Measurements from ENCODE around the gene HOXA7. TPM values are rescaled to one million over a fixed set of nuclear protein-coding genes. Genes with fewer than 3 reads are reported as not detected.

Gene HOXA7
- total RNA-seq, 6 experiments from 2014 or later = not detected

DNA sequence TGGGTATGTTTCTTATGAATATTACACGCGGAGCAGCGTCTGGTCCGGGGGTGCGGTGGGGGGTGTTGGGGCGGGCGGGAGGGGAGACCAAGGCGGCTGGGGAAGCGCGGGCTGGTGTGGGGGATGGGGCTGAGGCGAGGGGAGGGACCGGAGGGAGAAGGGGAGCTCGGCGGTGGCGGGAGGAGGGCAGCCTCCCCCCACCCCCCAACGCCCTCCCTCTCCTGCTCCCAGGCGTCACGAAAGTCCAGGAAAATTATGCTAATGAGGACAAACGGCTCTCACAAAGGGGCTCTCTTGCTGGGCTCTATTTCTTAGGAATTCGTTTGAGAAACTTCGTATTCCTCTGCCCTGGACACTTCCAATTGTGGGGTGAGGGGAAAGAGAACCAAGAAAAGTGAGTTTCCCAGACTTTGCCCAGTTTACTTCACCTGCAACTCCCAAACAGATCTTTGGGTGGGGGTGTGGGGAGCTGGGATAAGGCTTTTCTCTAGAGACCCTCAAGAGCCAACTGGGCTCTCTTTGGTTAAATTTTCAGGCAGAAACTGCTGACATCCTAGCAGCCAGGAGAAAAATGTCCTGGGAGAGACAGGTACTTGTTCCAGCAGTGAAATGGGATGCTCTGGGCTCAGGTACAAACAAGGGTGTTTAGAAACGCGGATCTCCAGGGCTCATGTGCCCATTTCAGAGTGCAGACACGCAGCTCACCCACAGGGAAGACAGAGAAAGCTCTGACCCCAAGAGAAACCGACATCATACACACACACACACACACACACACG is 42.3 kb downstream of the HOXA7 start:
- Histone ChIP-seq H3K9me3 (no peaks in the 10 kb centered on the region), H3K36me3 (no peaks in the 10 kb centered on the region), H3K4me3 (peak overlapping the region; percentile 27 to 40 (median 31)), H3K27ac (peak overlapping the region; percentile 60 to 83 (median 60)), H3K4me1 (peaks cover 0 to 4% (median 0%) of the 10 kb centered on the region in 4 donors), H3K27me3 (peaks cover 0 to 16% of the 10 kb centered on the region in 2 donors)
- ATAC-seq = peak; percentile 19 to 61 (median 52)
- TF ChIP-seq, protein P1, sequence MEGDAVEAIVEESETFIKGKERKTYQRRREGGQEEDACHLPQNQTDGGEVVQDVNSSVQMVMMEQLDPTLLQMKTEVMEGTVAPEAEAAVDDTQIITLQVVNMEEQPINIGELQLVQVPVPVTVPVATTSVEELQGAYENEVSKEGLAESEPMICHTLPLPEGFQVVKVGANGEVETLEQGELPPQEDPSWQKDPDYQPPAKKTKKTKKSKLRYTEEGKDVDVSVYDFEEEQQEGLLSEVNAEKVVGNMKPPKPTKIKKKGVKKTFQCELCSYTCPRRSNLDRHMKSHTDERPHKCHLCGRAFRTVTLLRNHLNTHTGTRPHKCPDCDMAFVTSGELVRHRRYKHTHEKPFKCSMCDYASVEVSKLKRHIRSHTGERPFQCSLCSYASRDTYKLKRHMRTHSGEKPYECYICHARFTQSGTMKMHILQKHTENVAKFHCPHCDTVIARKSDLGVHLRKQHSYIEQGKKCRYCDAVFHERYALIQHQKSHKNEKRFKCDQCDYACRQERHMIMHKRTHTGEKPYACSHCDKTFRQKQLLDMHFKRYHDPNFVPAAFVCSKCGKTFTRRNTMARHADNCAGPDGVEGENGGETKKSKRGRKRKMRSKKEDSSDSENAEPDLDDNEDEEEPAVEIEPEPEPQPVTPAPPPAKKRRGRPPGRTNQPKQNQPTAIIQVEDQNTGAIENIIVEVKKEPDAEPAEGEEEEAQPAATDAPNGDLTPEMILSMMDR (IDR thresholded peaks at IDR 0.05) = no peak
- no peak for TF ChIP-seq POLR2A (IDR thresholded peaks at IDR 0.05)
- WGBS (ENCODE audit: insufficient coverage, low coverage, low lambda C conversion rate, missing lambda C conversion rate) = 16% methylated on average over 21 of the region's 26 CpGs
- DNase-seq = peak in 1 of 3 donors; percentile 58
- intact Hi-C loops (cut with DNase I) = no loop called here

- peaks cover 0 to 4% (median 0%) of the 10 kb centered on the region in 4 donors for H3K4me1 ChIP-seq
- H3K27ac ChIP-seq = peak overlapping the region; percentile 60 to 83 (median 60)
- ATAC-seq (peak; percentile 48 to 59 (median 52)), DNase-seq (peak; percentile 61 to 69 (median 63))
- peak; percentile 34 for TF ChIP-seq POLR2A (IDR thresholded peaks at IDR 0.05)
- TF ChIP-seq, protein P1 (IDR thresholded peaks at IDR 0.05) = no peak
- H3K36me3 ChIP-seq = no peaks in the 10 kb centered on the region
- intact Hi-C loops (cut with DNase I) = no loop called here
- H3K9me3 ChIP-seq = no peaks in the 10 kb centered on the region
- WGBS (ENCODE audit: insufficient coverage, low coverage, low lambda C conversion rate, missing lambda C conversion rate) = 29% methylated on average over 18 of the region's 57 CpGs
- H3K27me3 ChIP-seq = peaks cover 0 to 15% of the 10 kb centered on the region in 2 donors
- H3K4me3 ChIP-seq = peak overlapping the region; percentile 27 to 40 (median 31)
These were observed 43.2 kb downstream of the HOXA7 start for GRCh38 chr7:27112955-27113949.

- no peak overlapping the region for H3K4me3 ChIP-seq
- no peaks in the 10 kb centered on the region for H3K9me3 ChIP-seq
- H3K27me3 ChIP-seq = peaks cover 0 to 13% of the 10 kb centered on the region in 2 donors
- DNase-seq (no peak), ATAC-seq (no peak)
- peak overlapping the region in 1 of 3 donors; percentile 60 for H3K27ac ChIP-seq
- H3K4me1 ChIP-seq = peaks cover 0 to 4% (median 0%) of the 10 kb centered on the region in 4 donors
- TF ChIP-seq POLR2A (IDR thresholded peaks at IDR 0.05) = no peak
- 34% methylated on average over 4 of the region's 4 CpGs for WGBS (ENCODE audit: insufficient coverage, low coverage, low lambda C conversion rate, missing lambda C conversion rate)
- intact Hi-C loops (cut with DNase I) = no loop called here
- no peaks in the 10 kb centered on the region for H3K36me3 ChIP-seq
These were observed 44.1 kb downstream of the HOXA7 start for GRCh38 chr7:27112361-27112760.

GRCh38 chr7:27111751-27112277 is 44.7 kb downstream of the HOXA7 start:
- no peak for ATAC-seq
- Histone ChIP-seq H3K4me3 (no peak overlapping the region), H3K27ac (peak overlapping the region in 1 of 3 donors; percentile 25), H3K9me3 (no peaks in the 10 kb centered on the region), H3K27me3 (peaks cover 0 to 13% of the 10 kb centered on the region in 2 donors), H3K4me1 (peaks cover 0 to 4% (median 0%) of the 10 kb centered on the region in 4 donors), H3K36me3 (no peaks in the 10 kb centered on the region)
- intact Hi-C loops (cut with DNase I) = no loop called here
- whole genome bisulfite sequencing (ENCODE audit: insufficient coverage, low coverage, low lambda C conversion rate, missing lambda C conversion rate) = 17% methylated on average over 4 of the region's 4 CpGs
- TF ChIP-seq, protein P1 (IDR thresholded peaks at IDR 0.05) = no peak
- TF ChIP-seq POLR2A (IDR thresholded peaks at IDR 0.05) = no peak
- no peak for DNase-seq
